Breast epithelium (tissue), 3 donors: ENCODE measurements around the gene ITPR3.

Experiments used
- CTCF ChIP-seq, 3 donors: fragments of 450-650 bp; IDR thresholded peaks; one replicate each; pipeline ENCODE4 v1.5.1; 2016 to 2017; ENCODE audit warnings: antibody characterized with exemption in 3 of 3, mild to moderate bottlenecking in 3 of 3, moderate library complexity in 3 of 3
- POLR2A ChIP-seq: fragments of 450-650 bp; IDR thresholded peaks from one replicate; pipeline ENCODE4 v1.6.1; 2016; ENCODE audit warnings: antibody characterized with exemption, mild to moderate bottlenecking, moderate library complexity

GRCh38 chr6:33717934-33718455, 96.9 kb downstream of the ITPR3 start:
- TF ChIP-seq CTCF (IDR thresholded peaks at IDR 0.05): no peak
- TF ChIP-seq POLR2A: no peak
